Islet precursor cell (in vitro differentiated cells): ENCODE measurements around the gene KRTAP10-6.
"Not testable (repeated sequence)": the region's sequence is repeated elsewhere in the genome, so short reads cannot be mapped to it uniquely, and the experiment has no call there.

ENCODE experiments used
- DNase-seq: peaks from one replicate; pipeline ENCODE4 v3.0.0-alpha.2; 2018

The KRTAP10-6 gene

DNA sequence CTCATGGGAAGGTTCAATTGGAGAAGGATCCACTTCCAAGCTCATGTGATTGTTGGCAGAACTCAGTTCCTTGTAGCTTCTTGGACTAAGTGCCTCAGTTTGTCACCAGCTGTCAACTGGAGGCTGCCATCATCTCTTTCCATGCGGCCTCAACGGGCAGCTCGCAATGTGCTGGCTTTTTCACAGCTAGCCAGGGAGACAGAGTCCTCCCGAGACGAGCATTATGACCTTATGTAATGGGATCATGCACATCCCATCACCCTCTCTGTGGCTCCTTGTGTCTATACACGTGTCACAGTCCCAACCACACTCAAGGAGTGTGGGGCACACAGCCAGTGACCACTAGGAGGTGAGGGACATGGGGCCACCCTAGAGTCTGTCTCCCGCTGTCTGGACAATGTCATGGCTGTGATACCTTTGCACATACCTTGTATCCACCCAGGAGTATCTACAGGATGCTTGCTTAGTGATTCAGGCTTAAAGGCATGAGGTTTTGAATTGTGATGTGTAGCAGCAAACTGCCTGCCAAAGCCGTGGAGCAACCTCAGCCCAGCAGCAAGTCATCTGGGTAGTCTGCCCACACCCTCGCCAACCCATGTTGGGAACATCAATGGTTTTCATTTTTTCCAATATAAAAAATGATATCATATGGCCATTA, 3.9 kb upstream of the KRTAP10-6 start:
- DNase-seq, result peak; percentile 61

DNA sequence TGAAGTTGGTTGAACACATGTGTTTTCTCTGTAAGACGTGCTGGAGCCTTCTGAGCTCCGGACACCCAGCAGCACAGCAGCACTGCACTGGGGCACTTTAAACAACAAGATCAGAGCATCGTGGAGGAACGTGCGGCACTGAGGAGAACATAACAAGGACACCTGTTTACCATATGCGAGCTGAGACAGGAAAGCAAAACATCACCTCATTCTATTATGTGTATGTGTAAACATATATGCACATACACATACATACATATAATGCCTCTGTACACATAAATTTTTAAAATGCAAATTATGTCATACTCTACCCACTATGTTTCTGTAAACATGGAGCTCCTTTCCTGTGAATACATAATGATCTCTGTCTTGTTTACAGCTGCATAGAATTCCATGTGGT, 3.2 kb upstream of the KRTAP10-6 start:
- DNase-seq, result no peak

DNA sequence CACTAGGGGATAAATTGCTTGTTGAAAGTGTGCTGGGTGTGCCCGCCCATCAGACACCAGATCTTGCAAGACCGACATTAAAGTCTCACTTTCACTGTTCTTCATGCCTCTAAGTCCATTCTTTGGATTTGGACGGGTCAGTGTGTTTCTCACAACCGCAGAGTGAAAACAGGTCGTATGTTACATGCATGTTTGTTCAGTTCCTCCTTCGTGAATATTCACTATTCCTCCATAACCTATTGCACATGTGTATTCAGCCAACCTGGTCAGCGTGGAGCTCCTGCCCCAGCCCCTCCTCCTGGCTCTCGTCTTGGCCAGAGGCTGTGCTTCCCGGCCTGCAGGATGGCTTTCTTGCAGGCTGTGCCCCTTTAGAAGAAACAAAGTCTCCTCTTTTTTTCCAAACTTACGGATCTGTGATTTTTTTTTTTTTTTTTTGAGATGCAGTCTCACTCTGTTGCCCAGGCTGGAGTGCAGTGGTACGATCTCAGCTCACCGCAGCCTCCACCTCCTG, 2.2 kb upstream of the KRTAP10-6 start:
- no peak for DNase-seq

DNA sequence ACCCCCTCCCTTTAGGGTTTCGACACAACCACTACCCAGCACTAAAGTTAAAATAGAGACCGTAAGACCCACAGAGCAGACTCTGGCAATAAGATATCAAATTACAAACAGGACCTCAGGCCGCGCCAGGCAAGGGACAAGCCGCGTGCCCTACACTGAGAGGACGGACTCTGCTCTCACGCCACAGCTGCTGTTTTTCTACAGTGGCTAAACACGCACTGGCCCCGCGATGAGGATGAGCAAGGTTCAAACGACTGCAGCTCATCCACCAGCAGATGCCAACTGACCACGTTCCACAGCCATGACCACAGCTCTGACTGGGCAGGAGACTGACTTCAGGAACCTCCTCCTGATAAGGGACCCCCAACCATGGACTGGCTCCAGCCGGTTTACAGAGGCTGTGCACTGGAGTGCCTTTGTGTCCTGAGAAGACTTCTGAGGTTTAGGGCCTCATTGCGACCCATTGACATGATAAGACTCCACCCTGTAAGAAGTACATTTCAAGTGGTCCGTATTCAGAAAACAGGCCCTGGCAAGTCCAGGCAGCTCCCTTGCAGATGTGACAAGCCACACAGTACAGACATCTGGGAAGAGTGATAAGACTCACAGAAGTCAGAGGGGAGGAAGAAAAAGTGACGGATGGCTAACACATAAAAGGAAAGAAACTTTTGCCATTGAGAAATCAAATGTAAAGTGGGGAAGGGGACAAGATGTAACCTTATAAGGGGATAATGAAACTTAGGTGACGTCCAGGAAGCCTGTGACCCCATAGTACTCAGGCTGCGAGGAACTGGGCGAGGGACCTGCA, 1.5 kb upstream of the KRTAP10-6 start:
- no peak for DNase-seq

DNA sequence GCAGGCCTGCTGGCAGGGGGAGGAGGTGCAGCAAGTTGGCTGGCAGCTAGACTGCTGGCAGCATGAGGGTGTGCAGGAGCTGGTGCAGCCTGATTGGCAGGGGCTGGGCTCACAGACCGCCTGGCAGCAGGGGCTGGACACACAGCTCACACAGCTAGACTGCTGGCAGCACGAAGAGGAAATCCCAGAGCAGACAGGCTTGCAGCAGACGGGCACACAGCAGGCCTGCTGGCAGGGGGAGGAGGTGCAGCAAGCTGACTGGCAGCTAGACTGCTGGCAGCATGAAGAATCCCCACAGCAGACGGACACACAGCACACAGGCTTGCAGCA, 539 bp downstream of the KRTAP10-6 start:
- DNase-seq, result not testable (repeated sequence)

DNA sequence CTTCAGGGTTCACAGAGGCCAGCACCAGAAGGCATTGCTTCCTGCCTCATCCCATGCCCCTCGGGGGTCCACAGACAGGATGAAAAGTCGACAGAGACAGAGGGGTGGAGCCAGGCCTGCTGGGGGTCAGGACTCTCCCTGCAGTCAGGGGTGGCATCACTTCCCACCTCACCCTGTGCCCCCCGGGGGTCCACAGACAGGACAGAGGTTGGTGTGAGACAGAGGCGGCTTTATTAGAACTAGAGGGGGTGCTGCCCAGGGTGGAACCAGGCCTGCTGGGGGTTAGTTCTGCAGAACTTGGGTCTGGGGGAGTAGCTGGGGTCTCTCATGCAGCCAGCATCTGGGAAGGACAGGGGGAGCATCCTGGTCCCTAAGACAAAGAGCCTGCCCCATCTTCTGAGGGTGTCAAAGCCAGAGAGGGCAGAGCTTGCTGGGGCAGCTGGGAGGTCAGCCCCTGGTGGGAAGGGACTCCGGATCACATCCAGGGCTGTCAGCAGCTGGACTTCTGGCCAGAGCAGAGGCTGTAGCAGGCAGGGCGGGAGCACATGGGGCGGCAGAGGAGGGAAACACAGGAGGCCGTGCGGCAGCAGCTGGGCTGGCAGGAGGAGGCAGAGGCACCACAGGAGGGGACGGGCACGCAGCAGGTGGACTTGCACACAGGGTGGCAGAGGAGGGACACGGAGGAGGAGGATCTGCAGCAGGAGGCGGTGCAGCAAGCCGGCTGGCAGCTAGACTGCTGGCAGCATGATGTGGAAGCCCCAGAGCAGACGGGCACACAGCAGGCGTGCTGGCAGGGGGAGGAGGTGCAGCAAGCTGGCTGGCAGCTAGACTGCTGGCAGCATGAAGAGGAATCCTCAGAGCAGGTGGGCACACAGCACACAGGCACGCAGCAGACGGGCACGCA, 1.2 kb downstream of the KRTAP10-6 start:
- DNase-seq, result not testable (repeated sequence)

DNA sequence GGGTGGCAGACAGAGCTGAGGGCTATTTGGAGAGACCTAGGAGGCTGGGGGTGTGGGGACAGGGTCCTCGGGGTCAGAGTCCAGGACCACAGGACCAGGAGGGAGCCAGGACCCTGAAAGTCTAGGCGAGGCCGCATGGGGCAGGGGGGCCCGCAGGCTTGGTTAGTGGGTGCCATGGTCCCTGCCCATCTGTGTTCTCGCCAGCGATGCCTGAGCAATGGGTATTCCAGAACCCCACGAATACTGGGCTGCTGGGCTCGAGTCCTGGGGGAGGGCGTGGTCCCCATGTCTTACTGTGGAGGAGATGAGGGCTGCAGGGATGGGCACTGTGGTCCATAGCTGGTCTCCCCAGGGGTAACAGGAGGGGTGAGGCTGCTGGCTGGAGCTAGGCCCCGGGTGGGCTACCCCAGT, 2.0 kb downstream of the KRTAP10-6 start:
- DNase-seq, result no peak

DNA sequence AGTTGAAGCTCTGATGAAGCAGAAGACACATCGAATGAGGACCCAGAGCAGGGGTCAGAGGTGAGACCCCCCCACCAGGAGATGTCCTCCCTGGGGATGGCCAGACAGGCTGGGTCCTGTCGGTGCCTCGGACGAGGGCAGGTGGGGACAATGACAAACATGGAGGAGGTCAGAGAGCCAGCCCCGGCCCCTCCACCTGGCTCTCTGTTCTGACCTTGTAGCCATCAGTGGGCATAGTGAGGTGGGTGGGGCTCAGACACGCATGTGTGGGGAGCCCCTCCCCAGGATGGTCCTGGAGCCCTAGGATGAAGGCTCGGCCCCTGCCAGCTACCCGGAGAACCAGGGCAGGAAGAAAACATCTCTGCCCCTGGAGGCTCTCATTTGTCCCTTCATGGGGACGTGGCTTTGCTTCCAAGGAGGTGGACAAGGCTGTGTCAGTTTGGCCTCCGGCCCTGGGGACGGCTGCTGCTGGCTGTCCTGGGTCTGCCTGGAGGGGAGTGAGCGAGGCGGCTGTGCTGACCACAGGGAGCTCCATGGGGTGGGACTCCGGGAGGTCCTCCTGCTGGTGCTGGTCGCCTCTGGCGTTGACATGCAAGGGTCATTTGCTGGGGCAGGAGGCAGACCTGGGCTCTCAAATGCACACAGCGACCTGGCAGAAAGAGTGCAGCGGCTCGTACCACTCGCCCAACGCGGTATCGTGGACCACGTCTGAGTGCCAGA, 2.6 kb downstream of the KRTAP10-6 start:
- peak; percentile 53 for DNase-seq

DNA sequence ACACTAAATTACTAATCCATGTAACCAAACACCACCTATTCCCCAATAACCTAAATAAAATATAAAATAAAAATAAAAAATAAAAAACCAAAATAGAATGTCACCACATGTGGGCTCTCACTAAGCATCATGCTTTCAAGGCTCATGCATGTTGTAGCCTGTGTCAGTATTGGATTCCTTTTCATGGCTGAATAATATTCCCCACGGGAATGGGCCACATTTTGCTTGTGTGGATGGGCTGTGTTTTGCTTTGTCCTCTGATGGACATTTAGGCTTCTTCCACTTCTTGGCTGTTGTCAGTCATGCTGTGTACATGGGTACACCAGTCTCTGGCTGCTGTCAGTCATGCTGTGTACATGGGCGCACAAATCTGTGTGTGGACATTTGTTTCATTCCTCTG, 3.2 kb downstream of the KRTAP10-6 start:
- DNase-seq, result no peak

DNA sequence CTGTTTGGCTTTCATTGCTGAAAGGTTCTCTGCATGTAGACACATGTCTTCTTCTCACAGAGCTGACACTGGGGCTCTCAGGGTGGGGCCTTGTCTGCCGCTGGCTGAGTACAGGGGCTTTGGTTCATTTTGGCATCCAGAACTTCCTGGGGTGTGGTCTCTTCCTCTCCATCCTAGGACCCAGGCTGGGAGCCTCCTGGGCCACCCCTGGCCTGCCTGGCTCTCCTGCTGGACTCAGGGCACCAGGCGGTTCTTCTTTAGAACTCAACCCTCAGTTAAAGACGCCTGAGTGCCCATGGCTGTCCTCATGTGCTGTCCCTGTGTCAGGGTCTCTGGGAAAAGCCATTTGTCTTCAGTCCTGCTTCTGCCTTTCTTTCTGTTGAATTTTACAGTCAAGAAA, 6.4 kb downstream of the KRTAP10-6 start:
- DNase-seq, result no peak

DNA sequence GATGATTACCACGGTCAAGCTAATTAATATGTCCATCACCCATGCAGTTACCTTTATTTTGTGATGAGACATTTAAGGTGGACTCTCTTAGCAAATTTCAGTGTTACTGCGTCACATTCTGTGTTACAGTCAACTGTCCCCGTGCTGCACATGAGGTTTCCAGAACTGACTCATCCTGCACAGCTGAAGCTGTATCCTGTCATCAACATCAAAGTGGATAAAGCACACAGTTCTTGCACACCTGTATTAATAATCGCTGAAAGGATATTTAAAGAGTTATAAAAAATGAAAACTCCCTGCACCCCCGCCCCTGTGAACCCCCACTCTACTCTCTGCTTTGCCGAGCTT, 8.5 kb downstream of the KRTAP10-6 start:
- DNase-seq, result no peak

DNA sequence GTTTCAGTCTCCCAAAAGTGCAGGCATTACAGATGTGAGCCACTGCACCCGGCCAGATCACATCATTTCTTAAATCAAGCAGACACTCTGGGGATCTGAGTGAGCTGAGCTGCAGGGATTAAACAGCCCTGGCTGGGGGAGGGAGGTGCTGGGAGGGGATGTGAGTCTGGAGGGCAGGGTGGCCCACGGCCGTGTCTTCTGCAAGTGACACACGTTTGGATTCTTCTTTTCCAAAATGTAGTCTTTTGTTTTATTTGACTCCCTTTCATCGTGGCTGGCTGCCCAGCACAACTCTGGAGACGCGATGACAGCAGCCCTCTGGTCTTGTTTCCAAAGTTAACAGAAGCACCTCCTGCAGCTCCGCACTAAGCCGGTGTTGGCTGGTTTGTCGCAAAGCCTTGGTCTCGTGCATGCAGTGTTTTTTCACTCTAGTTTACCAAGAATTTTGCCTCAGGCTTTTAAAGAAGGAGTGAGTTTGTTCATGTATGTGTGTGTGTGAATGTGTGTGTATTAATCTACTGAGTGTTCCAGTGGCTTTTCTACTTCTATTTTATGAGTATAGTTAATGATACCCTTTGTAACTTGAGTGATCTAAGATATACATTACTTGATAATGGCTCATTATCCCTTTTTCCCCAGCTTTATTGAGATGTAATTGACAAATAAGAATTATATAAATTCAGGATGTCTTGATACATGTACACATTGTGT, 9.1 kb downstream of the KRTAP10-6 start:
- no peak for DNase-seq

DNA sequence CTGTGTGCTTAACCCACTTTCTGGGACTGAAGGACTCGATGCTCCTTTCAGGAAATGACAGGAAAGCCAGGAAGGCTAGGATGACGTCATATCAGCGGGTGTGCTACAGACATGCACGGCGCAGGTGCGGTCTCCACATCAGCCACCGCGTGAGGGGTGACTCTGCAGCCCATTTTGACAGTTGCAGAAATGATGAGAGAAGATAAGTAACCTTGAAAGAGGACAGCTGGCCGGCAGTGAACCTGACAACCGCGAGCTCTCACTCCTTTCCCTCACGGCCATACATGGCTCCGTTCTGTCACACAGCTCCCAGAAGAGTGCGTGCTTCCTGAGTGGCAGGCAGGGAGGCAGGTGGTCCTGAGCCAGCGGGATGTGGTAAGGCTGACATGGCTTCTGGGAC, 10.2 kb downstream of the KRTAP10-6 start:
- no peak for DNase-seq

DNA sequence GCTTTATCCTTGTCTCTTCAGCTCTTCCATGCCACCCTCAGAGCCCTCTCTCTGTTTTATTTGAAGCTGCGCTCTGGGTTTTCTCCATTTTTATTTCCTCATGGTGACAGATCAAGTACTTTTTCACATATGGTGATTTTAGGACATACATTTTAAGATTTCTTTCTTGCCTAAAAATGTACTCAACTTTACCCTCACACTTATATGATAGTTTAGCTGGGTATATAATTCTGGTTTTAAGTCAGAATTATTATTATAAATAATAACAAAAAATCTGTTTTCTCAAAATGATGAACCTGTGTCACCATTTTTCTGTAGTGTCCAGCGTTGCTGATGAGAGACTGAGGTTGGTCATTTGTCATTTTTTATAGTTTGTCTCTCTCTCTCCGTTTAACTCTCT, 11.1 kb downstream of the KRTAP10-6 start:
- DNase-seq, result no peak

DNA sequence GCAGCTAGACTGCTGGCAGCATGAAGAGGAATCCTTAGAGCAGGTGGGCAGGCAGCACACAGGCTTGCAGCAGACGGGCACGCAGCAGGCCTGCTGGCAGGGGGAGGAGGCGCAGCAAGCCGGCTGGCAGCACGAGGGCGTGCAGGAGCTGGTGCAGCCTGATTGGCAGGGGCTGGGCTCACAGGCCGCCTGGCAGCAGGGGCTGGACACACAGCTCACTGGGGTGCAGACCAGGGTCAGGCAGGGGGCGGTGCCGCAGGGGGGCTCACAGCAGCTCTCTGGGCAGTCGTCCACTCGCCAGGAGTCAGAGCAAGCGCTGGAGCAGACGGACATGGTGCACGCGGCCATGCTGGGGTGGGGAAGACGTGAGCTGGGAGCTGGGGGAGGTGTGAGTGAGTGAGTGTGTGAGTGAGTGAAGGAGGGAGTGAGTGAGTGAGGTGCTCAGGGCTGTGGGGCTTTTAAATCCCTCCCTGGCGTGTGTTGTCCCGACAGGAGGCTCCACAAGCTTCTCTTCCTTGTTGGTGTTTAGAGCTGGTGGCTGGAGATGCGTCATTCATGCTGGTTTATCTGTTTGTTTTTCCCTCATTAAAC, 12.0 kb downstream of the KRTAP10-6 start, which contains the start of gene KRTAP10-5:
Gene KRTAP10-5, minus strand, starts transcription at position 374 of the 591 bp plus-strand sequence. Its CDS starts 26 bp downstream, at position 348.
- peak; percentile 37 for DNase-seq

DNA sequence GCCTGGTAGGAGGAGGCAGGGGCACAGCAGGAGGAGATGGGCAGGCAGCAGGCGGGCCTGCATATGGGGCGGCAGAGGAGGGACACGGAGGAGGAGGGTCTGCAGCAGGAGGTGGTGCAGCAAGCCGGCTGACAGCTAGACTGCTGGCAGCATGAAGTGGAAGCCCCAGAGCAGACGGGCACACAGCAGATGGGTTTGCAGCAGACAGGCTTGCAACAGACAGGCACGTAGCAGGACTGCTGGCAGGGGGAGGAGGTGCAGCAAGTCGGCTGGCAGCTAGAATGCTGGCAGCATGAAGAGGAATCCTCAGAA, 12.5 kb downstream of the KRTAP10-6 start:
- DNase-seq, result peak; percentile 43

DNA sequence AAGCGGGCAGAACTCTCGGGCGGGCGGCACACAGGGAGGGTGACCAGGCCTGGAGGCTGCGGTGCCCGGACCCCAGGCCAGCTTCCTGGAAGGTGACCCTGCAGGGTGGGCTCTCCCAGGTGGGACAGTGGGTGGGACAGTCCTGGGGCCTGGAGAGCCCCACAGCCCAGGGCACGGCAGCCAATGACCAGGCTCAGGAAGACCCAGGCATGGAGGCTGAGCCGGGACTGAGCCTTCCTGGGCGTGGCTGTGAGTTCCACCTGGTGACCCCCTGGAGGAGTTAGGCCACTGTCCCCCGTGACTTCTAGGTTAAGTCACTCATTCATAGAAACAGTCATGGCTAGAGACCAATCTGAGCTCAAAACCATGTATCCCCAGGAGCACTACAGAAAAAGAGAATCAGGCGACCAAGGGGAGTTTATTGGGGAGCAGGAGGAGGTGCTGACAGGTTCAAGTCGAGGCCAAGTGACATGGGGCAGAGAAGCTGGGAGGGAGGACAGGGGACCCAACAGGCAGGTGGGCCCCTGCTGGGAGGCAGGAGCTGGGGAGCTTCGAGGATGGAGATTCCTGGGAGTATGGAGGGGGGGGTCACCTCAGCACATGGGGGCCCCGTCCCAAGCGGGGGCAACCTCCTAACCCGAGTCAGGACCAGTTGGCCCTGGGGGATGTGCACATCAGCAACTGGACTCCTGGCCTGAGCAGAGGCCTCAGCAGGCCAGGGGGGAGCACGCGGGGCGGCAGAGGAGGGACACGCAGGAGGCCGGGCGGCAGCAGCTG, 13.1 kb downstream of the KRTAP10-6 start:
- DNase-seq, result peak; percentile 35

DNA sequence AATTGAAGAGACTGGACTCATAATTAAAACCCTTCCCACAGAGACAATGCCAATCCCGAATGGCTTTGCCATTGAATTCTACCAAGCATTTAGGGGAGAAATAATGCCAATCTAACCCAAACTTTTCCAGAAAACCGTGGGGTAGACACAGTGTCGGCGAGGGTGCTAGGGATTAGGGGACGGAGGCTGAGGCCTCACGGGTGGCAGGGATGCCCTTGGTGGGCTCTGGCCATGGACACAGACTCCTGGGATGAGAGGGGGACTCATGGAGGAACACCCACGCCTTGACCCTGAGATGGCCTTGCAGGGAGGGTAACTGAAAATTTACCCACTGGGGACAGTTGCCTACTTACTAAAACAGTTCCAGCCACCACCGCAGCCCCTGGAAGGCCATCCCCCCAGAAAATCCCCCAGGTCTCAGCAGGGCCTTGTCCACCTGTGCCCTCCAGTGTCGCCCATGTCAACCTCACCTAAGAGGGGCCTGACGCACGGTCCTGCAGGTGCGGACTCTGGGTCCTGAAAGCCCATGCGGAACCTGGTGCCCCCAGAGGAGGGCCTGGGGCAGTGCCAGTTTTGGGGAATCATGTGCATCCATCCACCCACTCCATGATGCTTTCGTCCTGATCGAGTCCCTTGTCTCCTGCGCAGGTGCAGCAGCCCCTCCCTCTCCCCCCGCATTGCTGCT, 13.8 kb downstream of the KRTAP10-6 start:
- peak; percentile 41 for DNase-seq

DNA sequence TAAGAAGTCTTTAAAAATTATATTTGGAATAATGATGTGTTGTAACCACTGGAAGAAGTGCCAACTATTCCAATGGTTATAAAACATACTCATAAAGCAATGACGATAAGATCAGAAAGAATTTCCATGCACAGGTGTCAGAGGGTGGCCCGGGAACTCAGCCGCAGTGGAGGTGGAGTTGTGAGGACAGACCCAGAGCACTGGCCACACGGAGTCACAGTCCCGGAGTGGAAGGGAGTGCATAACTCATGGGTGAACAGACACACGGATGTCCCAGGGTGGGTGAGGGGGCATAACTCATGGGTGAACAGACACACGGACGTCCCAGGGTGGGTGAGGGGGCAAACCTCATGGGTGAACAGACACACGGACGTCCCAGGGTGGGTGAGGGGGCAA, 16.3 kb downstream of the KRTAP10-6 start:
- no peak for DNase-seq

DNA sequence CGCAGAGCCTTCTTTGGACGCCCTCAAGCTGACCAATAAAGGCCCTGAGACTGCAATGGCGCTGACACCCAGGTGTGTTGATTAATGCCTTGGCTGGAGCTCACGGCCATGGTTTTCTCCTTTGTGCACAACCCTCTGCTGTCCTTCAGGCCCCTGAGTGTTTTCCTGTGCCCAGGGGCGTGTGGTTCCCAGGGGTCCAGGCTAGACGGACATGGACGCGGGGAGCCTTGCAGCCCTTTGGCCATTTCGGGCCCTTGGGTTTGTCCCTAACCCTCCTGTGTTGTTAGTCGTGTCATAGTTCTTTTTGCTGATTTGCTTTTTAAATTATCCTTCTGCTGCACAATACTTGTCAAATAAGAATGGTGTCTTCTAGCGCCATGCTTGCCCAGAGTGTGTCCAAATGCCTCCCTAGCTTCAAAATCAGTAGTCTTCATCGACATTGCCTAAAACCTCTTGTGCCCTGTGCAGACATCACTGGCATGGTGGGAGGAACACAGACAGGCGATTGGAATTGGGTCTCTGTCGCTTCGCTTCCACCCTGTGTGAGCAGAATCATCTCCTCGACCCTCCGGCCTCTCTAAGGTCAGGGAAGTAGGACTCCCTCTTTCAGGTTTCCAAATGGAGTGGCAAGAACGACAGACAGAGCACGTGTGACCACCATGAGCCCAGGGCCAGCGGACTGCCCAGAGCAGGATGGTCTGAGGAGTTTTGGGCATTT, 16.8 kb downstream of the KRTAP10-6 start:
- peak; percentile 36 for DNase-seq
